Ishikawa (cell line): ENCODE results near the gene HEYL.

Experiments used
- CEBPB ChIP-seq: IDR thresholded peaks from 2 replicates; pipeline ENCODE4 v1.6.1; 2012
- CREB1 ChIP-seq: IDR thresholded peaks from 2 replicates; pipeline ENCODE4 v1.6.1; 2012; ENCODE audit warnings: low read depth
- EGR1 ChIP-seq: IDR thresholded peaks from 2 replicates; pipeline ENCODE4 v1.6.1; 2012
- EP300 ChIP-seq: IDR thresholded peaks from 2 replicates; pipeline ENCODE4 v1.6.1; 2012; ENCODE audit warnings: borderline replicate concordance
- FOXM1 ChIP-seq: IDR thresholded peaks from 2 replicates; pipeline ENCODE4 v1.6.1; 2012; ENCODE audit warnings: low read depth, borderline replicate concordance
- NFIC ChIP-seq: IDR thresholded peaks from 2 replicates; pipeline ENCODE4 v1.6.1; 2012
- RAD21 ChIP-seq: IDR thresholded peaks from 2 replicates; pipeline ENCODE4 v1.6.1; 2012; ENCODE audit warnings: low read depth
- TAF1 ChIP-seq: IDR thresholded peaks from 2 replicates; pipeline ENCODE4 v1.6.1; 2012; ENCODE audit warnings: low read depth, mild to moderate bottlenecking
- TCF12 ChIP-seq: IDR thresholded peaks from 2 replicates; pipeline ENCODE4 v1.6.1; 2012; ENCODE audit warnings: low read depth
- TEAD4 ChIP-seq: IDR thresholded peaks from 2 replicates; pipeline ENCODE4 v1.6.1; 2012
- YY1 ChIP-seq: IDR thresholded peaks from 2 replicates; pipeline ENCODE4 v1.6.1; 2012; ENCODE audit warnings: low read depth
- ZBTB7A ChIP-seq: IDR thresholded peaks from 2 replicates; pipeline ENCODE4 v1.6.1; 2012; ENCODE audit warnings: low read depth
- TF ChIP-seq, protein P1 (sequence below): IDR thresholded peaks from 2 replicates; pipeline ENCODE4 v1.6.1; 2012
- TF ChIP-seq, protein P2 (sequence below): IDR thresholded peaks from 2 replicates; pipeline ENCODE4 v1.6.1; 2012; ENCODE audit warnings: low read depth, mild to moderate bottlenecking
- TF ChIP-seq, protein P3 (sequence below): IDR thresholded peaks from 2 replicates; pipeline ENCODE4 v1.6.1; 2012

HEYL gene

DNA sequence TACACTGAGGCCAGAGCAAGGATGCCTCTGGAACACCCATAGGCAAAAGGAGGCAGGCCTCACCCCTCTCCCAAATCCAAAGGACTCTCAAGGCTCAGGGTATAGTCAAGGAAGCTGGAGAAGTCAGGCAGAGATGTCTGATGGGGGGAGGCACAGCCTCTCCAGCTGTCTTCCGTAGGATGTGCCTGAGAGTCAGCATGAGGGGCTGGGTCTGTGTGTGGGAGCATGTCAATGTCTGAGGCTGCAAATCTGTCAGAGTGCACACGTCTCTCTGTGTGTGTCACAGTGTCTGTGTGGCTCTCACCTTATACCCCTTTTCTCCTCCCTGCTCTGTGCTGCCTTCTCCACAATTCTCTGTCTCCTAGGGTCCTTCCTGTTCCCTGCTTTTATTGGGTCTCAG lies 47.8 kb upstream of the HEYL start:
- TF ChIP-seq EGR1 (no peak), RAD21 (no peak), TAF1 (no peak), CREB1 (no peak), ZBTB7A (no peak), CEBPB (no peak)
- TF ChIP-seq, protein P1, sequence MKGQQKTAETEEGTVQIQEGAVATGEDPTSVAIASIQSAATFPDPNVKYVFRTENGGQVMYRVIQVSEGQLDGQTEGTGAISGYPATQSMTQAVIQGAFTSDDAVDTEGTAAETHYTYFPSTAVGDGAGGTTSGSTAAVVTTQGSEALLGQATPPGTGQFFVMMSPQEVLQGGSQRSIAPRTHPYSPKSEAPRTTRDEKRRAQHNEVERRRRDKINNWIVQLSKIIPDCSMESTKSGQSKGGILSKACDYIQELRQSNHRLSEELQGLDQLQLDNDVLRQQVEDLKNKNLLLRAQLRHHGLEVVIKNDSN: no peak

DNA sequence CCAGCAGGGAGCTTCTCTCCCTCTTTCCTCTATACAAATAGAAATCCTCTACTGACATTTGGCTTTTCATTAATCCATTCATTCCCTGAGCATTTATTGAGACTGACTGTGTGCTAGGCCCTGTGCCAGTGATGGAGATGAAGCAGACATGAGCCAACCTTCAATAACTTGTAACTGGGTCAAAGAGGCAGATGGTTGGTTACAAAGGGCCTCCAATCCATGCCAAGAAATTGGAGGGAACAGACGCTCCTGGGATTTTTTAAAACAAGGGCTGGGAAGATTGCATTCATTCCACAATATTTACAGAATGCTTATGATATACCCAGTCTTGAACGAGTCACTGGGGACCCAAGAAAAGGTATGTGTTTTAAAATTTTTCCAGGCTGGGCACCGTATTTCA lies 45.6 kb upstream of the HEYL start:
- TF ChIP-seq NFIC: no peak
- TF ChIP-seq FOXM1: no peak
- TF ChIP-seq, protein P1: no peak
- no peak for TF ChIP-seq YY1
- no peak for TF ChIP-seq TCF12
- TF ChIP-seq, protein P2, sequence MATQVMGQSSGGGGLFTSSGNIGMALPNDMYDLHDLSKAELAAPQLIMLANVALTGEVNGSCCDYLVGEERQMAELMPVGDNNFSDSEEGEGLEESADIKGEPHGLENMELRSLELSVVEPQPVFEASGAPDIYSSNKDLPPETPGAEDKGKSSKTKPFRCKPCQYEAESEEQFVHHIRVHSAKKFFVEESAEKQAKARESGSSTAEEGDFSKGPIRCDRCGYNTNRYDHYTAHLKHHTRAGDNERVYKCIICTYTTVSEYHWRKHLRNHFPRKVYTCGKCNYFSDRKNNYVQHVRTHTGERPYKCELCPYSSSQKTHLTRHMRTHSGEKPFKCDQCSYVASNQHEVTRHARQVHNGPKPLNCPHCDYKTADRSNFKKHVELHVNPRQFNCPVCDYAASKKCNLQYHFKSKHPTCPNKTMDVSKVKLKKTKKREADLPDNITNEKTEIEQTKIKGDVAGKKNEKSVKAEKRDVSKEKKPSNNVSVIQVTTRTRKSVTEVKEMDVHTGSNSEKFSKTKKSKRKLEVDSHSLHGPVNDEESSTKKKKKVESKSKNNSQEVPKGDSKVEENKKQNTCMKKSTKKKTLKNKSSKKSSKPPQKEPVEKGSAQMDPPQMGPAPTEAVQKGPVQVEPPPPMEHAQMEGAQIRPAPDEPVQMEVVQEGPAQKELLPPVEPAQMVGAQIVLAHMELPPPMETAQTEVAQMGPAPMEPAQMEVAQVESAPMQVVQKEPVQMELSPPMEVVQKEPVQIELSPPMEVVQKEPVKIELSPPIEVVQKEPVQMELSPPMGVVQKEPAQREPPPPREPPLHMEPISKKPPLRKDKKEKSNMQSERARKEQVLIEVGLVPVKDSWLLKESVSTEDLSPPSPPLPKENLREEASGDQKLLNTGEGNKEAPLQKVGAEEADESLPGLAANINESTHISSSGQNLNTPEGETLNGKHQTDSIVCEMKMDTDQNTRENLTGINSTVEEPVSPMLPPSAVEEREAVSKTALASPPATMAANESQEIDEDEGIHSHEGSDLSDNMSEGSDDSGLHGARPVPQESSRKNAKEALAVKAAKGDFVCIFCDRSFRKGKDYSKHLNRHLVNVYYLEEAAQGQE: no peak
- TF ChIP-seq CEBPB: no peak
- no peak for TF ChIP-seq CREB1

DNA sequence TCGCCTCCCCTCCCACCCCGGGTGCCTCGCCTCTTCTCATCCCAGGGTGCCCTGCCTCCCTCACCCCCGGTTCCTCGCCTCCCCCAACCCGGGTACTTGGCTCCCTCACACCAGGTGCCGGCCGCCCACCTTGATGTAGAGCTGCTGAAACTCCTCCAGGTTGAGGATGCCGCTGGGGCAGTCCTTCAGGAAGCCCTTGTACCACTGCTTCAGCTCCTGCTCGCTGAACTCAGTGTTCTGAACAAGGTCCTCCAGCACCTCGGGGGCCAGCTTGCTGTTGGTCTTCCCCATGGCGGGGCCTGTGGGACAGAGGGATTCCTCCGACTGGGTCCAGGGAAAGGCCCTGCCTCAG lies 44.8 kb upstream of the HEYL start:
- TF ChIP-seq, protein P3, sequence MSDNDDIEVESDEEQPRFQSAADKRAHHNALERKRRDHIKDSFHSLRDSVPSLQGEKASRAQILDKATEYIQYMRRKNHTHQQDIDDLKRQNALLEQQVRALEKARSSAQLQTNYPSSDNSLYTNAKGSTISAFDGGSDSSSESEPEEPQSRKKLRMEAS: no peak

DNA sequence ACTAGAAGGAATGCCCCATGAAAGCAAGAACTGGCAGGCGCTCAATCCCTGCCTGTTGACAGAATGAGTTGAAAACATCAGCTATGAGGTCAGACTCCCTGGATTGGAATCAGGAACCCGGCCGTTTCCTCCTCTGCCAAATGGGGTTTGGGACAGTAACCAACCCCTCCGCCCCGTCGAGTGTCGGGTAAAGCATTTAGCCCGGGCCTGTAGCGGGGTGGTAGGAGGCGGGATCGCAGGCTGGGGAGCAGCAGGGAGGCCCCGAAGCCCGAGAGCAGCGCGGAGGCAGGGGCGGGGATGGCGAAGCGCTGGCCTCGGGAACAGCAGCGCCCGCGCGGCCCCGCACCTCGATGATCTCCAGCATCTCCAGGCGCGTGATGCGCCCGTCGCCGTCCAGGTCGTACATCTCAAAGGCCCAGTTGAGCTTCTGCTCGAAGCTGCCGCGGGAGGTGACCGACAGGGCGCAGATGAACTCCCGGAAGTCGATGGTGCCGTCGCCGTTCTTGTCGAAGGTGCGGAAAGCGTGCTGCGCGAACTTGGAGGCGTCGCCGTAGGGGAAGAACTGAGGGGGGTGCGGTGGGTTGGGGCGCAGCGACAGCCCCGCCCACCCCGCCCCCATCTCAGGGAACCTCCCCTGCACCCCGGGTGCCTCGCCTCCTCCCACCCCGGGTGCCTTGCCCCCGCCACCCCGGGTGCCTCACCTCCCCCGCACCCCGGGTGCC lies 44.3 kb upstream of the HEYL start:
- no peak for TF ChIP-seq EP300
- TF ChIP-seq YY1: no peak
- no peak for TF ChIP-seq TCF12
- TF ChIP-seq, protein P1: no peak
- TF ChIP-seq, protein P3: no peak
- TF ChIP-seq, protein P2: no peak
- no peak for TF ChIP-seq FOXM1
- TF ChIP-seq ZBTB7A: no peak
- TF ChIP-seq EGR1: no peak
- no peak for TF ChIP-seq NFIC
- TF ChIP-seq TEAD4: no peak
- no peak for TF ChIP-seq CEBPB
- no peak for TF ChIP-seq TAF1
- TF ChIP-seq CREB1: no peak
- TF ChIP-seq RAD21: no peak

DNA sequence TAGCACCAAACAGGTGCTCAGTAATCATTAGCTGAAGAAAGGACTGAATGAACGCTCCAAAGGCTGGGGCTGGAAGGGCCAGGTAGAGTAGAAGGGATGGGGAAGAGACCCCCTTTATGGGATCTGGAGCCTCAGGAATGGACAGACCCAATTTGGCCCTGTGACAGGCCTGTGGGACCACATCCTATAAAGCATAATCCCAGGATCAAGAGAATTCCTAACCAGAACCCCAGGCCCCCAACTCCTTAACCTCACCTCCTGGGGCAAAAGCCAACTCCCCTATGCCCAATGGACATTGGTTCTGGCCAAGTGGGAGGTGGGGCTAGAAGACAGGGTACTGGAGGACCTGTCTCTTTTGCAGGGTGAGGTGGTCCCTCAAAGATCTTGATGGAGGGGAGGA lies 42.6 kb upstream of the HEYL start:
- TF ChIP-seq EGR1: no peak
- no peak for TF ChIP-seq RAD21
- TF ChIP-seq YY1: no peak
- TF ChIP-seq FOXM1: no peak
- TF ChIP-seq, protein P2: no peak
- TF ChIP-seq ZBTB7A: no peak
- TF ChIP-seq TAF1: no peak
